ENCODE results near the gene MYO1H. TPM values are rescaled to one million over a fixed set of nuclear protein-coding genes. Genes with fewer than 3 reads are reported as not detected.

The MYO1H gene
- total RNA-seq, 4 donors from 2014 or later: 0.13 to 0.88 (median 0.67) TPM; not detected in 1

- WGBS, 2 donors: 63 to 65% methylated on average over 9 of the region's 9 CpGs
- intact Hi-C loops (cut with DNase I): loop anchor here (10.0 kb wide), 1 partner anchor 123 kb away; no protein-coding TSS in a partner anchor
- Histone ChIP-seq H3K27me3 (no peaks in the 10 kb centered on the region), H3K27ac (no peak overlapping the region), H3K36me3 (no peaks in the 10 kb centered on the region), H3K4me3 (replicated peaks in 1 of 3) (no peak overlapping the region), H3K9me3 (no peaks in the 10 kb centered on the region), H3K4me1 (no peaks in the 10 kb centered on the region)
- TF ChIP-seq CTCF (IDR thresholded peaks at IDR 0.05): peak in 3 of 6 experiments; percentile 31 to 65 (median 41)
- TF ChIP-seq POLR2A (IDR thresholded peaks at IDR 0.05): no peak
- peak in 1 of 2 donors; percentile 1 for DNase-seq
Observed at GRCh38 chr12:109387425-109388166, 39.9 kb downstream of the MYO1H start.

- WGBS, 2 donors: 91 to 92% methylated on average over 3 of the region's 3 CpGs
- TF ChIP-seq CTCF (IDR thresholded peaks at IDR 0.05): no peak
- TF ChIP-seq POLR2A (IDR thresholded peaks at IDR 0.05): no peak
- DNase-seq: no peak
Observed at GRCh38 chr12:109388167-109388563, 40.5 kb downstream of the MYO1H start.

GRCh38 chr12:109389146-109389545, 41.4 kb downstream of the MYO1H start:
- TF ChIP-seq CTCF (IDR thresholded peaks at IDR 0.05): no peak
- TF ChIP-seq POLR2A (IDR thresholded peaks at IDR 0.05): no peak
- no peaks in the 10 kb centered on the region for H3K9me3 ChIP-seq
- no peaks in the 10 kb centered on the region for H3K36me3 ChIP-seq
- no peak overlapping the region for H3K4me3 ChIP-seq (replicated peaks in 1 of 3)
- WGBS, 2 donors: 76 to 80% methylated on average over 4 of the region's 4 CpGs
- no peaks in the 10 kb centered on the region for H3K4me1 ChIP-seq
- H3K27me3 ChIP-seq: no peaks in the 10 kb centered on the region
- H3K27ac ChIP-seq: no peak overlapping the region
- DNase-seq: no peak
- intact Hi-C loops (cut with DNase I): loop anchor here (10.0 kb wide), 1 partner anchor 124 kb away; no protein-coding TSS in a partner anchor

More at GRCh38 chr12:109388167-109388563, 40.5 kb downstream of the MYO1H start:
- no peaks in the 10 kb centered on the region for H3K36me3 ChIP-seq
- H3K27me3 ChIP-seq: no peaks in the 10 kb centered on the region
- no peaks in the 10 kb centered on the region for H3K4me1 ChIP-seq
- no peaks in the 10 kb centered on the region for H3K9me3 ChIP-seq
- intact Hi-C loops (cut with DNase I): loop anchor here (10.0 kb wide), 1 partner anchor 123 kb away; no protein-coding TSS in a partner anchor
- H3K27ac ChIP-seq: no peak overlapping the region
- no peak overlapping the region for H3K4me3 ChIP-seq (replicated peaks in 1 of 3)

GRCh38 chr12:109393437-109394345, 46.0 kb downstream of the MYO1H start:
- intact Hi-C loops (cut with DNase I): no loop called here
- no peak overlapping the region for H3K27ac ChIP-seq
- WGBS, 2 donors: 45% methylated on average over 8 of the region's 8 CpGs
- no peaks in the 10 kb centered on the region for H3K9me3 ChIP-seq
- no peaks in the 10 kb centered on the region for H3K27me3 ChIP-seq
- no peaks in the 10 kb centered on the region for H3K36me3 ChIP-seq
- DNase-seq: peak; percentile 30 to 48
- no peak for TF ChIP-seq POLR2A (IDR thresholded peaks at IDR 0.05)
- peak; percentile 46 to 92 (median 55) for TF ChIP-seq CTCF (IDR thresholded peaks at IDR 0.05)
- no peak overlapping the region for H3K4me3 ChIP-seq (replicated peaks in 1 of 3)
- no peaks in the 10 kb centered on the region for H3K4me1 ChIP-seq
